ENCODE results near the gene COLEC12.
"Not testable (repeated sequence)": the region's sequence is repeated elsewhere in the genome, so short reads cannot be mapped to it uniquely, and the experiment has no call there.

The COLEC12 gene

GRCh38 chr18:312415-312814, 188.1 kb downstream of the COLEC12 start:
- DNase-seq: no peak

DNA sequence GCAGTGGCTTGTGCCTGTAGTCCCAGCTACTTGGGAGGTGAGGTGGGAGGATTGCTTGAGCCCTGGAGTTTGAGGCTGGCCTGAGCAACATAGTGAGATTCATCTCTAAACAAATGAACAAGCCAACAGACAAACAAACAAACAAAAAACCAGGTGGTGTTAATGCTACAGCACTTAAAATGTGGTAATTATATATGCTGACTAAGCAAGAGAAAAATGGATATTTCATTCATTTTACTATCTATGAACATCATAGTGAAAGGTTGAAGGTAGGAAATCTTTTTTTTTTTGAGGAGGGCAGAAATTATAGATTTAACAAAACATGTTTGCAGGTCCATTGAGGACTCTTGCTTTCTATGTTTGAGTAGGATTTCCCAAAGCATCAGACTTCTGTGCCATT, 190.5 kb downstream of the COLEC12 start:
- DNase-seq: no peak

DNA sequence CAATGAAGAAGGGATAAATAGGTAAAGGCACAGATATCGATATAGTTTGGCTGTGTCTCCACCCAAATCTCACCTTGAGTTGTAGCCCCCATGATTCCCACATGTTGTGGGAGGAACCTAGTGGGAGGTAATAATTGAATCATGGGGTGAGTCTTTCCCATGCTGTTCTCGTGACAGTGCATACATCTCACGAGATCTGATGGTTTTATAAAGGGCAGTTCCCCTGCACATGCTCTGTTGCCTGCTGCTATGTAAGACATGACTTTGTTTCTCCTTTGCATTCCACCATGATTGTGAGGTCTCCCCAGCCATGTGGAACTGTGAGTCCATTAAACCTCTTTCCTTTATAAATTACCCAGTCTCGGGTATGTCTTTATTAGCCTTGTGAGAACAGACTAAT, 192.4 kb downstream of the COLEC12 start:
- not testable (repeated sequence) for DNase-seq

DNA sequence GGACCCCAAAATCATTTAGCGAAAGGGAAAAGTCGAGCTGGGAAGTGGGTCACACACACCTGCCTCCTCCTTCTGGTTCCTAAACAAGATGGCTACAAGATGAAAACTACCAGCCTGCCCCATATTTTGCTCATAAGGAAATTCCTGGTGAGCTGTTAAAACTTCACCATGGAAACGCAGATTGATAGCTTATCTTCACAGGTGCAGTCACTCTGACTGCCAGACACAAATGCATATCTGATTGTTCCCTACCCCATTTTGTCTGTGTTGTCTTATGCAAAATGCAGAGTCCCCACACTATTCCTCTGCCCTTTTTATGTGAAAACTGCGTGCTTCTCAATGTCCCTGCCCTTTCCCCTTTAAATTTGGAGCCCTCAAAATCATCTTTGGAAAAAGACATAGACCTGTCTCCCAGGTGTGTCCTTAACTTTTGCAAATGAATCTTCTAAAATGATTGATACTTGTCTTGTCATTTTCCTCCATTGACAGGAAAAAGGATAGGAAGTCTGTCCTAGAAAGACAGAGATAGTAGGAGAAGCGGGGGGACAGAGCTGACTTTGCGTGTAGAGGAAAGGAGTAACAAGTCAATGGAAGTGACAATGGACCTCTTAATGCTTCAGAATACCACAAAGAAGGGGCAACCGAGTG, 193.8 kb downstream of the COLEC12 start:
- no peak for DNase-seq

GRCh38 chr18:305003-305501, 195.4 kb downstream of the COLEC12 start:
- no peak for DNase-seq

GRCh38 chr18:303607-304006, 196.9 kb downstream of the COLEC12 start:
- DNase-seq: no peak

DNA sequence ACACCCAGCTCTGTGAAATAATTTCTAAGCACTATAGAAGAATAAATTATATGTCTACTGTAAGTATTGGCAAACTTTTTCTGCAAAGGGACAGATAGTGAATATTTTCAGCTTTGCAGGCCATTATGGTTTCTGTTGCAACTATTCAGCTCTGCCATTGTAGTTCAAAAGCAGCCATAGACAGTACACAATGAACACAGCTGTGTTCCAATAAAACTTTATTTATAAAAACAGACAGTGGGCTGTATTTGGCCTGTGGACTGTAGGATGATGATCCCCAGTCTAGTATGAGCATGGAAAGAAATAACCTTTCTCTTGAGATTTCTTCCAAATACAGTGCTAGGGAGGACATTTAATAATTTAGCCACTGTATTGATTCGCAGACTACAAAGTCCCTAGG, 197.5 kb downstream of the COLEC12 start:
- no peak for DNase-seq

DNA sequence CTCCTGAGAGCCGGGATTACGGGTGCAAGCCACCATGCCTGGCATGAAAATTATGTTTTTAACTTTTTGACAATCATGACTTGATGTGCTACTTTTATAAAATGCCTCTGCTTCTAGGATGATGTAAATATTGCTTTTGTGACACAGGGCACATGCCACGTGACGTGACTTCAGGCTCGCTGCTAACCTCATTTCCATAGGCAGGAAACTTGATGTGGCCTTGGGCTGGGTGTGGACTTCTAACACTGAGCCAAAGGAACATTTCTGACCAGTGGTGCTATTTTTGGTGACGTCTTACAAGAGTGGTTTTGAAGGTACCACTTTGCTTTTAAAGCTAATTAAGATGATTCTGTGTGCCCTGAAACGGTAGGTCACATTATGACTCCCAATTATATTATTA, 198.4 kb downstream of the COLEC12 start:
- DNase-seq: no peak

GRCh38 chr18:297936-298335, 202.6 kb downstream of the COLEC12 start:
- no peak for DNase-seq

DNA sequence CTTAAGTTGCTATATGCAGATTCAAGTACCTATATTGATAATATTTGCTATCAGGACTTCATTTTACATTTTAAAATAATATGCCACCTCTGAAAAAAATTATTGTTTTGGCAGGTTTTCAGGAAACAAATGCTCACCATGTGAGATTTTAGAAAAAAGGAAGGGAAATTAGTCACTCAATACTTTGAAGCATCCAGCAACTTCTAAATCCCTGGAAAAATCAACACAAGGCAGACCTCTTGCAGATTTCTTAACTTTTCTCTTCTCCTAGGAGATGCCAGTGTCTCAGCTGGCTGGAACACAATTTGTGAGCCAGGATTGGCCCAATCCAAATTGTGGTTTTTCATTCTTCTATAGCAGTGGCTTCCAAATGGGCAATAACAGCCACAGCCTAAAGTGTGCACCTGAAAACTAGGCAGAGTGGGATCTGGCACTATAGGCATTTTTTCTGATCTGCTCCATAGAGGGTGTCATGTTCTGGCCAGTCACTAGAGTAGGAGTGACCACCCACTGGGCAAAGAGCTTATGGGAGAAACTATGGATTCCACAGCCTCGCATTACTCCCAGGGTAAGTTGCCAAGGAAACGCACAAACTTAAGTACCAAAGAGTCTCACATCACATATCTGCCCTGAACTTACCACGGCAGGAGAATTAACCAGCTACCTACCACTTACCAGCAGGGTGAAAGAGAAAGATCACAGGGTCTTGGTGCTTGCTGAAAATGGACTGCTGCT, 204.6 kb downstream of the COLEC12 start:
- DNase-seq: no peak

DNA sequence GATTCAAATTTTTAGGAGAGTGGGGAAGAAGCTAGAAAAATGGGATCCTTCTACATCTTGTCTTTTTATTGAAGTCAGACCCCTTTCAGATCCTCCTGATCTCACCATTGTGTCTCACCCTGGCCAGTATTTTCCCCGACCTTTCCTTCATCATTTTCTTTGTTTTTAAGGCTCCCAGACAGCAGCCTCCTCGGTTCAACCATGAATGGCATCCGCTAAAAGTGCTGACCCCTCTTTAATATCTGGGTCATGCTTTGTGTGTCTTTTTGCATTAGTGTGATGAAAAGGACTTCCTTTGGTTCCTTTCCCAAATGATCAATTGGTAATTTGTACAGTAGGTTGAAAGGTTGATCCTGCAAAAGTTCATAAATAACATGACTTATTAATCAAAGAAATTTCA, 205.9 kb downstream of the COLEC12 start:
- DNase-seq: no peak

GRCh38 chr18:293536-293935, 207.0 kb downstream of the COLEC12 start:
- DNase-seq: no peak

GRCh38 chr18:292271-292670, 208.2 kb downstream of the COLEC12 start:
- no peak for DNase-seq

DNA sequence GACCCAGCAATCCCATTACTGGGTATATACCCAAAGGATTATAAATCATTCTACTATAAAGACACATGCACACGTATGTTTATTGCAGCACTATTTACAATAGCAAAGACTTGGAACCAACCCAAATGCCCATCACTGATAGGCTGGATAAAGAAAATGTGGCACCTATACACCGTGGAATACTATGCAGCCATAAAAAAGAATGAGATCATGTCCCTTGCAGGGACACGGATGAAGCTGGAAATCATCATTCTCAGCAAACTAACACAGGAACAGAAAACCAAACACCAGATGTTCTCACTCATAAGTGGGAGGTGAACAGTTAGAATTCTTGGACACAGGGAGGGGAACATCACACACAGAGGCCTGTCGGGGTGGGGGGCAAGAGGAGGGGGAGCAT, 210.5 kb downstream of the COLEC12 start:
- not testable (repeated sequence) for DNase-seq

- DNase-seq: no peak
Measured at GRCh38 chr18:289026-289425, 211.5 kb downstream of the COLEC12 start.

GRCh38 chr18:286515-287310, 213.8 kb downstream of the COLEC12 start:
- peak; percentile 43 for DNase-seq

DNA sequence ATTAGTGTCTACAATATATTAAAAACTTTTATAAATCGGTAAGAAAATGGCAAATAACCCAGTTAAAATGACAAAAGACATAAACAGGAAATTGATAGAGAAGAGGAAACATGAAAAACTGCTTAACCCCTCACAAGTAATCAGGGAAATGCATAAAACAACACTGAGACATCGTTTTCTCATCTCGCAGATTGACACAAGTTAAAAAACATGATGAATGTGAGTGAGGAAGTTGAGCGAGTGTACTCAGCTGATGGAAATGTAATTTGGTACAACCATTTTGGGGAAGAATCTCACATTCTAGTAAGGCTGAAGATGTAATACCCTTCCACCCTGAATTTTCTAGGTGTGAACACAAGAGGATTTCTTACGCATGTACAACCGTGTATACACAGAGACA, 214.7 kb downstream of the COLEC12 start:
- no peak for DNase-seq

DNA sequence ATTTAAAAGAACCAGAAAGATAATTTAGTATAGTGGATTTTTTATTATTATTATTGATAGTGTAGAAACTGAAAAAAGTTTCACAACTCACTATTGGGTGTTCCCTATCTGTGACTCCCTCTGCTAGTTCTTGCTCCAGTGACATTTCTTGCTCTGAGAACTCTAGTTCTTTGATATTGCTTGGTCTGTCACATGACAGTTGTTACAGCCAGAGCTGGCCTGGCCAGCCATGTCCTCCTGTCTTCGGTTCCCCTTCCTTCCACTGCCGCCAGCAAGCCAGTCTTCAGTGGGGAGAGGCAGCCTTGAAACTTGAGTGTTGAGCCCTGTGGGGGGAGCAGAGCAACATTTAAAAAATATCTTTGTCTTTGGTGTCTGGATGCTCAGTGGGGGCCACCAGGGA, 225.0 kb downstream of the COLEC12 start:
- no peak for DNase-seq

- DNase-seq: no peak
Measured at GRCh38 chr18:274313-274712, 226.2 kb downstream of the COLEC12 start.

GRCh38 chr18:273525-273924, 227.0 kb downstream of the COLEC12 start:
- DNase-seq: no peak

DNA sequence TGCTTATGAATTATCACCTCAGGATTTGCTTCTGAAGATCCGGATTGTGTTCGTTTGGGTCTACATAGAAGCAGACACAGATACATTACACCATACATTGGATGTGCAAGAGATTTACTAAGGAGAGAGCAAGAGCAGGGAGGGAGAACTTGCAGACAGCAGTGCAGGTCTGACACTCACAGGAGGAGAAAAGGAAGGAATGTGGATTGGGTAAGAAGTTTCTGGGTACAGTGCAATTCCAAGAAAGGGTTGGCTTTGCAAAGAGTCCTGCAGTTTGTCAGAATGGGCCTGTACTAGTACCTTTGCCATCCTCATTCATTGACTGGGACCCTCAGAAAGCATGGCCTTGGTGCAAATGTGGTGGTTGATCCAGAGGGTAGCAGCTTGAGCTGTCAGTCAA, 227.9 kb downstream of the COLEC12 start:
- no peak for DNase-seq

- DNase-seq: no peak
Measured at GRCh38 chr18:269480-270095, 230.9 kb downstream of the COLEC12 start.

Measured in amniotic stem cell (primary cell).